Measurements from ENCODE around the gene FRMD8. TPM values are rescaled to one million over a fixed set of nuclear protein-coding genes. Genes with fewer than 3 reads are reported as not detected.

The FRMD8 gene
- total RNA-seq, 1 experiment from 2014 or later, result 22.7 TPM

DNA sequence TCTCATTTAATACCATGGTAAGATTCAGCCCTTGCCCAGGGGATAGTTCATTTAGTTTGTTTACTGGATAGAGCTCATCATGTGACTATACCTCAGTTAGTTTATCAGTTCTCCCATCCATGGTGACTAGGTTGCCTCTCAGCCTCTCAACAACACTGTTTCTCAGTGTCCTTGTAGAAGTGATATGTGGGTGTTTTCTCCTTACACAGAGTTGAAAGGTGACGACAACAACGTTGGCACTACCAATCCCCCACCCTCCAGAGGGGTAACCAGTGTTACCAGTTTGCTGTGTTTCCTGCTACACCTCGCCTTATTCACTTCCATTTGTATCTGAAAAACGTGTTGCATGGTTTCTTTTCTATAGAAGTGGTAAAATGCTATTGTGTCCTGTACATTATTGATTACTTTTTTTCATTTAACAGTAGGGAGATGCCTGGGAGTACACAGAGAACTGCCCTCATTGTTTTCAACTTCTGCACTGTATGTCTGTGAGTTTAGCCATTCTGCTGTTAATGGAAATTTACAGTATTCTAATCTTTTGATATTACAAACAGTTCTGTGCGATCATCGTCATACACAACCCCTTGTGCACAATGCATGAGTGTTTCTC is 47.7 kb downstream of the FRMD8 start:
- Histone ChIP-seq H3K9ac (ENCODE audit: extremely low read depth, insufficient read length, low read length) (no peak overlapping the region), H3K79me2 (ENCODE audit: insufficient read depth, low read length) (no peaks in the 10 kb centered on the region; the same call in 1 of the 2 replicates), H3K14ac (ENCODE audit: insufficient read depth, low read length) (no peak overlapping the region), H4K5ac (ENCODE audit: insufficient read length, low read depth, low read length) (no peak overlapping the region), H2BK120ac (ENCODE audit: low read depth, low read length, poor library complexity, severe bottlenecking) (no peak overlapping the region), H3K23ac (ENCODE audit: insufficient read length, low read depth, low read length) (no peak overlapping the region), H3K9me3 (ENCODE audit: control insufficient read depth, low read depth, low read length) (no peaks in the 10 kb centered on the region), H2AK5ac (ENCODE audit: insufficient read length, low read length) (no peak overlapping the region), H3K23me2 (ENCODE audit: insufficient read length, low read depth, low read length, poor library complexity, severe bottlenecking) (no peaks in the 10 kb centered on the region), H2AFZ (ENCODE audit: low read length) (no peak overlapping the region), H2BK15ac (ENCODE audit: low read depth, low read length) (no peak overlapping the region), H2BK20ac (ENCODE audit: low read depth, low read length, poor library complexity, severe bottlenecking) (no peak overlapping the region), H3K27me3 (ENCODE audit: insufficient read depth, low read length) (no peaks in the 10 kb centered on the region), H4K91ac (ENCODE audit: insufficient read length, low read depth, low read length) (no peak overlapping the region), H3K56ac (ENCODE audit: insufficient read length, low read depth, low read length) (no peak overlapping the region), H3K4me1 (ENCODE audit: insufficient read depth, low read length) (peaks cover 6% of the 10 kb centered on the region; the same call in 1 of the 2 replicates), H2BK5ac (ENCODE audit: insufficient read length, low read length) (no peak overlapping the region), H3T11ph (ENCODE audit: low read length) (no peak overlapping the region), H3K27ac (ENCODE audit: insufficient read length, low read depth, low read length) (no peak overlapping the region), H3K79me1 (ENCODE audit: insufficient read depth, low read depth, low read length, poor library complexity, severe bottlenecking) (no peaks in the 10 kb centered on the region), H4K20me1 (ENCODE audit: control insufficient read depth, insufficient read depth, insufficient read length) (no peaks in the 10 kb centered on the region), H2BK12ac (ENCODE audit: insufficient read length, low read depth, low read length) (no peak overlapping the region), H3K18ac (ENCODE audit: insufficient read length, low read depth, low read length) (no peak overlapping the region), H4K8ac (replicated peaks; ENCODE audit: insufficient read length, low read depth, low read length) (no peak overlapping the region), H3K4ac (ENCODE audit: low read depth, low read length) (no peak overlapping the region), H3K4me2 (ENCODE audit: insufficient read depth, insufficient read length, low read length) (no peak overlapping the region)
- H3K27me3 Mint-ChIP-seq (ENCODE audit: low read depth), result no peaks in the 10 kb centered on the region
- DNase-seq, result no peak
- no CpG with 5 or more reads among the region's 6 CpGs for WGBS (ENCODE audit: extremely low coverage, insufficient read length, low lambda C conversion rate)
- H3K4me1 Mint-ChIP-seq, result peaks cover 11 to 12% of the 10 kb centered on the region in 2 experiments
- no peak overlapping the region for H3K4me3 Mint-ChIP-seq
- TF ChIP-seq, protein P1, sequence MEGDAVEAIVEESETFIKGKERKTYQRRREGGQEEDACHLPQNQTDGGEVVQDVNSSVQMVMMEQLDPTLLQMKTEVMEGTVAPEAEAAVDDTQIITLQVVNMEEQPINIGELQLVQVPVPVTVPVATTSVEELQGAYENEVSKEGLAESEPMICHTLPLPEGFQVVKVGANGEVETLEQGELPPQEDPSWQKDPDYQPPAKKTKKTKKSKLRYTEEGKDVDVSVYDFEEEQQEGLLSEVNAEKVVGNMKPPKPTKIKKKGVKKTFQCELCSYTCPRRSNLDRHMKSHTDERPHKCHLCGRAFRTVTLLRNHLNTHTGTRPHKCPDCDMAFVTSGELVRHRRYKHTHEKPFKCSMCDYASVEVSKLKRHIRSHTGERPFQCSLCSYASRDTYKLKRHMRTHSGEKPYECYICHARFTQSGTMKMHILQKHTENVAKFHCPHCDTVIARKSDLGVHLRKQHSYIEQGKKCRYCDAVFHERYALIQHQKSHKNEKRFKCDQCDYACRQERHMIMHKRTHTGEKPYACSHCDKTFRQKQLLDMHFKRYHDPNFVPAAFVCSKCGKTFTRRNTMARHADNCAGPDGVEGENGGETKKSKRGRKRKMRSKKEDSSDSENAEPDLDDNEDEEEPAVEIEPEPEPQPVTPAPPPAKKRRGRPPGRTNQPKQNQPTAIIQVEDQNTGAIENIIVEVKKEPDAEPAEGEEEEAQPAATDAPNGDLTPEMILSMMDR (conservative IDR thresholded peaks at IDR 0.05), result no peak
- no peaks in the 10 kb centered on the region for H3K36me3 Mint-ChIP-seq (ENCODE audit: insufficient read depth in 1 of 3, low read depth in 3 of 3)
- H3K9me3 Mint-ChIP-seq, result no peaks in the 10 kb centered on the region
- no peak overlapping the region for H3K27ac Mint-ChIP-seq

Measured in H9 (cell line).